GM10248 (cell line): Measurements from ENCODE around the gene HP1BP3.

Experiments used
- CTCF ChIA-PET: fragments of 300-600 bp; sonication (Branson Sonifier 250); formaldehyde crosslinking; extraction: SDS; loops from one replicate; lab custom pipeline; 2021; ENCODE audit warnings: antibody characterized with exemption; lab: Yijun Ruan, JAX
- POLR2A ChIA-PET: fragments of 350-650 bp; sonication (Branson Sonifier 250); formaldehyde crosslinking; extraction: SDS; loops from one replicate; lab custom pipeline; 2020; ENCODE audit warnings: antibody characterized with exemption; lab: Yijun Ruan, JAX
- DNase-seq: peaks from one replicate; pipeline ENCODE4 v3.0.0; 2012; ENCODE audit errors: extremely low spot score
- CTCF ChIP-seq: IDR thresholded peaks from 2 replicates; pipeline ENCODE4 v1.5.1; 2012; ENCODE audit warnings: mild to moderate bottlenecking, low read depth; ENCODE audit errors: extremely low read depth, missing control alignments, control extremely low read depth

HP1BP3 gene

GRCh38 chr1:20726932-20727745, 60.0 kb downstream of the HP1BP3 start:
- ChIA-PET POLR2A (no interaction called here), CTCF (interaction anchor here (2.4 to 3.3 kb wide), 2 partner anchors 9 to 30 kb away, joined by 10 to 17 read pairs; partner anchors contain the start of gene KIF17)

GRCh38 chr1:20726118-20726911, 60.8 kb downstream of the HP1BP3 start:
- ChIA-PET CTCF (interaction anchor here (2.4 to 3.3 kb wide), 2 partner anchors 8 to 29 kb away, joined by 10 to 17 read pairs; partner anchors contain the start of gene KIF17), POLR2A (no interaction called here)
- no peak for TF ChIP-seq CTCF
- DNase-seq, result no peak

More at GRCh38 chr1:20726932-20727745, 60.0 kb downstream of the HP1BP3 start:
- no peak for TF ChIP-seq CTCF
- no peak for DNase-seq

GRCh38 chr1:20725189-20726117, 61.7 kb downstream of the HP1BP3 start:
- no peak for DNase-seq
- ChIA-PET POLR2A (no interaction called here), CTCF (interaction anchor here (1.3 kb wide), 1 partner anchor 470 kb away, joined by 4 read pairs; no protein-coding TSS in a partner anchor)
- no peak for TF ChIP-seq CTCF

GRCh38 chr1:20724364-20725188, 62.5 kb downstream of the HP1BP3 start:
- no peak for DNase-seq
- ChIA-PET CTCF (interaction anchor here (1.3 to 3.5 kb wide), 2 partner anchors 28 to 470 kb away, joined by 4 to 10 read pairs; no protein-coding TSS in a partner anchor), POLR2A (no interaction called here)
- no peak for TF ChIP-seq CTCF

GRCh38 chr1:20723537-20724363, 63.4 kb downstream of the HP1BP3 start:
- ChIA-PET CTCF (interaction anchor here (1.3 to 3.5 kb wide), 2 partner anchors 27 to 471 kb away, joined by 4 to 10 read pairs; no protein-coding TSS in a partner anchor), POLR2A (no interaction called here)

More at GRCh38 chr1:20723537-20724363, 63.4 kb downstream of the HP1BP3 start:
- TF ChIP-seq CTCF, result no peak
- DNase-seq, result no peak
